Measurements from ENCODE around the gene BRD1. TPM values are rescaled to one million over a fixed set of nuclear protein-coding genes. Genes with fewer than 3 reads are reported as not detected.
A peak's percentile ranks its signal among the peaks of the same experiment; 100 is the strongest.

BRD1 gene
- total and polyA plus RNA-seq, 2 experiments from 2014 or later: 25.0 to 25.9 TPM

DNA sequence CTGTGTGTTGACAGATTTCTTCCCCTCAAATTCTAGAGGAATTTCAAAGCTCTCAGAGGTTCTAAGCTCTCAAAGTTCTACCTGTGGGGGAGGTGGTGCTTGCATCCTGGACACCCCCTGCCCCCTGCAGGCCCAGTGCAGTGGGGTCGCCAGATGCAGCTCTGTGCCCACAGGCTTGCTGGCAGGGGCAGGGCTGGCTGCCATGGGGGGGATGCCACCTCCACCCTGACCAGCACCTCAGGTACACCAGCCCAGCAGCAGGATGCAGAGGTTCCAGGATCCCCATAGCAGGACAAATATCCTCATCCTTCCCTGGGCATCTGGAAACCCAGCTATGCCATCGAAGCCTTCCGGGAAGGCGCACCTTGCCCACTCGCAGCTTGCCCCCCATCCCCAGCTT is 91.1 kb downstream of the BRD1 start:
- Histone ChIP-seq H3K27ac (no peak overlapping the region), H3K4me2 (no peak overlapping the region), H2AFZ (no peak overlapping the region), H3K9me3 (ENCODE audit: low read depth) (no peaks in the 10 kb centered on the region), H4K20me1 (ENCODE audit: insufficient read depth, poor library complexity, severe bottlenecking) (no peaks in the 10 kb centered on the region), H3K27me3 (no peaks in the 10 kb centered on the region), H3K36me3 (replicated peaks; ENCODE audit: insufficient read depth, low read depth) (no peaks in the 10 kb centered on the region), H3K9me2 (replicated peaks; ENCODE audit: insufficient read depth) (no peaks in the 10 kb centered on the region), H3K79me2 (no peaks in the 10 kb centered on the region), H3K4me3 (no peak overlapping the region), H3K4me1 (ENCODE audit: insufficient read depth) (no peaks in the 10 kb centered on the region)
- TF ChIP-seq EZH2phosphoT487 (IDR thresholded peaks at IDR 0.05; ENCODE audit: low read depth, severe bottlenecking, unreplicated experiment): no peak
- TF ChIP-seq, protein P1, sequence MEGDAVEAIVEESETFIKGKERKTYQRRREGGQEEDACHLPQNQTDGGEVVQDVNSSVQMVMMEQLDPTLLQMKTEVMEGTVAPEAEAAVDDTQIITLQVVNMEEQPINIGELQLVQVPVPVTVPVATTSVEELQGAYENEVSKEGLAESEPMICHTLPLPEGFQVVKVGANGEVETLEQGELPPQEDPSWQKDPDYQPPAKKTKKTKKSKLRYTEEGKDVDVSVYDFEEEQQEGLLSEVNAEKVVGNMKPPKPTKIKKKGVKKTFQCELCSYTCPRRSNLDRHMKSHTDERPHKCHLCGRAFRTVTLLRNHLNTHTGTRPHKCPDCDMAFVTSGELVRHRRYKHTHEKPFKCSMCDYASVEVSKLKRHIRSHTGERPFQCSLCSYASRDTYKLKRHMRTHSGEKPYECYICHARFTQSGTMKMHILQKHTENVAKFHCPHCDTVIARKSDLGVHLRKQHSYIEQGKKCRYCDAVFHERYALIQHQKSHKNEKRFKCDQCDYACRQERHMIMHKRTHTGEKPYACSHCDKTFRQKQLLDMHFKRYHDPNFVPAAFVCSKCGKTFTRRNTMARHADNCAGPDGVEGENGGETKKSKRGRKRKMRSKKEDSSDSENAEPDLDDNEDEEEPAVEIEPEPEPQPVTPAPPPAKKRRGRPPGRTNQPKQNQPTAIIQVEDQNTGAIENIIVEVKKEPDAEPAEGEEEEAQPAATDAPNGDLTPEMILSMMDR (IDR thresholded peaks at IDR 0.05; ENCODE audit: poor library complexity): no peak
- no peak for TF ChIP-seq EZH2 (IDR thresholded peaks at IDR 0.05; ENCODE audit: borderline replicate concordance)
- 92% methylated on average over 1 of the region's 5 CpGs for WGBS (ENCODE audit: low lambda C conversion rate, missing lambda C conversion rate)
- DNase-seq (ENCODE audit: low spot score): no peak

DNA sequence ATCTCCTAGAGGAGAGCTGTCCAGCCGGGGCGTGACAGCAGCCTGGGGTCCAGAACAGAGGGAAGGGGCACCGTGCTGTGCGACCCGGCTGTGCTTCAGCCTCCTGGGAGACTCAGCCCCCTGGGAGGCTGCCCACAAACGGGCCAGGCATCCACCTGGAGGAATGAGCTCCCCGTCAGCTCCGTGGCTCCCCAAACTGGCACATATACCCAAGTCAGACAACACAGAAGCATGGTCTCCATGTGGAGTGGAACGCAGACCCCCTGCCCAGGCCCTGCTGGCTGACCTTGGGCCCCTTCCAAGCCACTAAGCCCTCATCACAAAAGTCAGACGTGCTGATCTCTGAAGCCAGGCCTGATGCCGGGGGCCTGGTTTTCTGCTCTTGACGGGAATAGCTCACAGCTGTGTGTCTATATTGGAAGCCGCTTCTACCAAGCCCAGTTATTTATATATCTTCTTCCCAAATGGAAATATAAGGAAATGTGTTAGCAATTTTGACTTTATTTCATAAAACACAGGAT is 91.7 kb downstream of the BRD1 start:
- H3K4me1 ChIP-seq (ENCODE audit: insufficient read depth): no peaks in the 10 kb centered on the region
- no peaks in the 10 kb centered on the region for H3K36me3 ChIP-seq (replicated peaks; ENCODE audit: insufficient read depth, low read depth)
- no peak overlapping the region for H3K4me2 ChIP-seq
- WGBS (ENCODE audit: low lambda C conversion rate, missing lambda C conversion rate): 66% methylated on average over 12 of the region's 13 CpGs
- H4K20me1 ChIP-seq (ENCODE audit: insufficient read depth, poor library complexity, severe bottlenecking): no peaks in the 10 kb centered on the region
- no peaks in the 10 kb centered on the region for H3K9me2 ChIP-seq (replicated peaks; ENCODE audit: insufficient read depth)
- TF ChIP-seq, protein P1 (IDR thresholded peaks at IDR 0.05; ENCODE audit: poor library complexity): no peak
- TF ChIP-seq EZH2phosphoT487 (IDR thresholded peaks at IDR 0.05; ENCODE audit: low read depth, severe bottlenecking, unreplicated experiment): no peak
- TF ChIP-seq EZH2 (IDR thresholded peaks at IDR 0.05; ENCODE audit: borderline replicate concordance): no peak
- H3K27me3 ChIP-seq: no peaks in the 10 kb centered on the region
- H3K4me3 ChIP-seq: no peak overlapping the region
- H3K9me3 ChIP-seq (ENCODE audit: low read depth): no peaks in the 10 kb centered on the region
- DNase-seq (ENCODE audit: low spot score): no peak
- no peak overlapping the region for H2AFZ ChIP-seq
- H3K27ac ChIP-seq: no peak overlapping the region
- H3K79me2 ChIP-seq: no peaks in the 10 kb centered on the region

DNA sequence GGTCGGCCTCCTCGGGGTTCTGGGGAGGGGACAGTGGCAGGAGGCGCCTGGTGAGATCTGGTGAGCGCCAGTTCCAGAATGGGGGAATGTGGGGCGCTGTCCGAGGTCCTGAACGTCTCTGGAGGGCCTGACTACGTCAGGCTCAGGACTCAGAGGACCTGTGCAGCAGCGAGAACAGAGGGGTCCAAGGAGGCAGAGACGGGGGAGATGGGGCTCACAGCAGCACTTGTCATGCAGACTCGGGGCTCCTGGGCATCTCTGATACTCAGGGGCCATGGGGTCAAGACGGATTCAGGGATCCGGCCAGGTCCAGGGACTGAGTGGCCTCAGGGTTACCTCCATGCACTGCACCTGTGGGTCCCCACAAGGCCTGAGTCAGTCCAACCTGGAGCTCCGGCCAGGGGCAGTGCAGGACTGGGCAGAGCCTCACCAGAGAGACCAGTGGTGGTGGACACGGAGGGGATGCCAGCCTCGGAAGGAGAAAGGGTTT is 92.2 kb downstream of the BRD1 start:
- TF ChIP-seq EZH2 (IDR thresholded peaks at IDR 0.05; ENCODE audit: borderline replicate concordance) (no peak), EZH2phosphoT487 (IDR thresholded peaks at IDR 0.05; ENCODE audit: low read depth, severe bottlenecking, unreplicated experiment) (no peak)
- TF ChIP-seq, protein P1 (IDR thresholded peaks at IDR 0.05; ENCODE audit: poor library complexity): no peak

More for the DNA sequence above, 92.2 kb downstream of the BRD1 start:
- Histone ChIP-seq H2AFZ (no peak overlapping the region), H3K27me3 (no peaks in the 10 kb centered on the region), H4K20me1 (ENCODE audit: insufficient read depth, poor library complexity, severe bottlenecking) (no peaks in the 10 kb centered on the region), H3K4me2 (no peak overlapping the region), H3K9me3 (ENCODE audit: low read depth) (no peaks in the 10 kb centered on the region), H3K36me3 (replicated peaks; ENCODE audit: insufficient read depth, low read depth) (no peaks in the 10 kb centered on the region), H3K9me2 (replicated peaks; ENCODE audit: insufficient read depth) (no peaks in the 10 kb centered on the region), H3K79me2 (no peaks in the 10 kb centered on the region), H3K4me3 (no peak overlapping the region), H3K4me1 (ENCODE audit: insufficient read depth) (no peaks in the 10 kb centered on the region), H3K27ac (no peak overlapping the region)
- 46% methylated on average over 15 of the region's 16 CpGs for WGBS (ENCODE audit: low lambda C conversion rate, missing lambda C conversion rate)
- DNase-seq (ENCODE audit: low spot score): peak; percentile 51
